Natural killer cell (primary cell): ENCODE measurements around the gene TCF7L2. TPM values are rescaled to one million over a fixed set of nuclear protein-coding genes. Genes with fewer than 3 reads are reported as not detected.

Source experiments
- ATAC-seq, 3 donors: fragments of 150-1000 bp in 2 of 3; fragments of 200-7000 bp in 1 of 3; cut with Tn5 transposase; 1 replicate in 1 of 3; 2 replicates in 2 of 3; pipeline ENCODE4 v1.10.0; 2021; ENCODE audit warnings: mild to moderate bottlenecking in 2 of 3, moderate library complexity in 2 of 3
- DNase-seq, 2 donors: peaks; one replicate each; pipeline versions ENCODE4 v3.0.0 to v3.0.0-alpha.2; 2013 to 2021; ENCODE audit warnings: mixed read lengths in 1 of 2
- H3K27ac ChIP-seq: one replicate; pipeline ENCODE4 v1.5.1; 2013; ENCODE audit warnings: mild to moderate bottlenecking, low read length
- H3K27me3 ChIP-seq: one replicate; pipeline ENCODE4 v1.6.1; 2013; ENCODE audit warnings: low read length; ENCODE audit not compliant: control insufficient read depth, insufficient read depth
- H3K36me3 ChIP-seq: one replicate; pipeline ENCODE4 v1.6.1; 2013; ENCODE audit warnings: low read length; ENCODE audit not compliant: control insufficient read depth, insufficient read depth
- H3K4me1 ChIP-seq: one replicate; pipeline ENCODE4 v1.6.1; 2013; ENCODE audit warnings: low read length; ENCODE audit not compliant: control insufficient read depth, insufficient read depth
- H3K4me3 ChIP-seq: one replicate; pipeline ENCODE4 v1.5.1; 2013; ENCODE audit warnings: low read length
- H3K9me3 ChIP-seq: one replicate; pipeline ENCODE4 v1.6.1; 2013; ENCODE audit warnings: low read length; ENCODE audit not compliant: control insufficient read depth, insufficient read depth
- H3K27ac Mint-ChIP-seq, 2 donors: one replicate each; pipeline ENCODE4 v1.8.0; 2022; ENCODE audit warnings: mild to moderate bottlenecking in 2 of 2, mixed read lengths in 2 of 2, moderate library complexity in 1 of 2
- H3K27me3 Mint-ChIP-seq, 2 donors: one replicate each; pipeline ENCODE4 v1.8.0; 2022; ENCODE audit warnings: low read depth in 2 of 2, mixed read lengths in 2 of 2
- H3K36me3 Mint-ChIP-seq: one replicate; pipeline ENCODE4 v1.8.0; 2022; ENCODE audit warnings: mixed read lengths
- H3K4me1 Mint-ChIP-seq, 2 donors: one replicate each; pipeline ENCODE4 v1.8.0; 2022; ENCODE audit warnings: mixed read lengths in 2 of 2
- H3K4me3 Mint-ChIP-seq: one replicate; pipeline ENCODE4 v1.8.0; 2022; ENCODE audit warnings: mild to moderate bottlenecking, moderate library complexity, mixed read lengths
- H3K9me3 Mint-ChIP-seq, 2 donors: one replicate each; pipeline ENCODE4 v1.8.0; 2022; ENCODE audit warnings: mixed read lengths in 2 of 2
- WGBS: methylation state at CpG from one replicate; pipeline ENCODE4 v1.1.7; 2013; ENCODE audit warnings: missing lambda C conversion rate; ENCODE audit not compliant: insufficient coverage; 5-methylcytosine and 5-hydroxymethylcytosine counted together
- intact Hi-C: fragments of 100-400 bp; cut with micrococcal nuclease; formaldehyde crosslinking; loops from one replicate; pipeline ENCODE4 v1.14.2; 2022
- total RNA-seq, 4 donors: library from RNA; stranded (reverse); fragments of 120-200 nt in 1 of 4; gene quantifications; one replicate each; pipeline versions ENCODE4 v1.2.3 to v1.2.4, GENCODE V29; 2013 to 2022
- TF ChIP-seq, protein P1 (sequence below): fragments of 200-600 bp; IDR thresholded peaks from one replicate; pipeline ENCODE4 v1.8.0; 2022; ENCODE audit warnings: antibody characterized with exemption

Gene TCF7L2
- total RNA-seq, 3 donors from 2014 or later (not counting 1 experiment from before 2014, with no cell fraction given) = 10.4 to 32.7 (median 15.3) TPM

DNA sequence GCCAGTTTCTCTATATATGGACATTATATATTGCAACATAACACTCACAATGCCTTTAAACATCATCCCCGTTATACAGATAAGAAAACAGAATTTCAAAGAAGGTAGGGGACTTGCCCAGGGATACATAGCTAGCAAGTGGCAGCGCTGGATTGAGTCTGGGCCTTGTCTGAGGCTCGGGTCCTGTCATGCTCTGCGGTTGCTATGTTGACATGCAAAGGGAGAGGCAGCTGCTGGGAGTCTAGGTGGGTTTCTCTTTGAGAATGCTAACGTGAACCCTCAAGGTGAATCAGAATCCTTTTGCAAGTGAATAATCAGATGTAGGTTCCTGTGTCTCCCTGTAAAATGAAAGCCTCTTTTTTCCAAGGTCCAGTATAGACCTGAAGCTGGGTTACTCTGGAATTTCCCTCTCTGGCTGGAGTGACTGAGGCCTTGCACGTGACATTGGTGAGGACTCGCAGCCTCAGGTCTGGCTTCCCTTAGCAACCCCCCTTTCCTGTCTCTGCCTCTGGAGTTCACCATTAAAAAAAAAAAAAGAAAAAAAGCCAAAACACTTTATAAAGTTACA lies 38.9 kb downstream of the TCF7L2 start:
- intact Hi-C loops = no loop called here

GRCh38 chr10:112989826-112990225 lies 39.8 kb downstream of the TCF7L2 start:
- Mint-ChIP-seq H3K36me3 (no peaks in the 10 kb centered on the region), H3K27me3 (peaks cover 22 to 34% of the 10 kb centered on the region in 2 donors), H3K4me1 (peaks cover 22 to 24% of the 10 kb centered on the region in 2 donors), H3K27ac (no peak overlapping the region), H3K9me3 (no peaks in the 10 kb centered on the region), H3K4me3 (no peak overlapping the region)
- ATAC-seq (no peak), DNase-seq (no peak)
- 78% methylated on average over 3 of the region's 5 CpGs for WGBS
- no peak overlapping the region for H3K27ac ChIP-seq
- no peak overlapping the region for H3K4me3 ChIP-seq
- H3K9me3 ChIP-seq = no peaks in the 10 kb centered on the region
- TF ChIP-seq, protein P1, sequence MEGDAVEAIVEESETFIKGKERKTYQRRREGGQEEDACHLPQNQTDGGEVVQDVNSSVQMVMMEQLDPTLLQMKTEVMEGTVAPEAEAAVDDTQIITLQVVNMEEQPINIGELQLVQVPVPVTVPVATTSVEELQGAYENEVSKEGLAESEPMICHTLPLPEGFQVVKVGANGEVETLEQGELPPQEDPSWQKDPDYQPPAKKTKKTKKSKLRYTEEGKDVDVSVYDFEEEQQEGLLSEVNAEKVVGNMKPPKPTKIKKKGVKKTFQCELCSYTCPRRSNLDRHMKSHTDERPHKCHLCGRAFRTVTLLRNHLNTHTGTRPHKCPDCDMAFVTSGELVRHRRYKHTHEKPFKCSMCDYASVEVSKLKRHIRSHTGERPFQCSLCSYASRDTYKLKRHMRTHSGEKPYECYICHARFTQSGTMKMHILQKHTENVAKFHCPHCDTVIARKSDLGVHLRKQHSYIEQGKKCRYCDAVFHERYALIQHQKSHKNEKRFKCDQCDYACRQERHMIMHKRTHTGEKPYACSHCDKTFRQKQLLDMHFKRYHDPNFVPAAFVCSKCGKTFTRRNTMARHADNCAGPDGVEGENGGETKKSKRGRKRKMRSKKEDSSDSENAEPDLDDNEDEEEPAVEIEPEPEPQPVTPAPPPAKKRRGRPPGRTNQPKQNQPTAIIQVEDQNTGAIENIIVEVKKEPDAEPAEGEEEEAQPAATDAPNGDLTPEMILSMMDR = no peak
- H3K36me3 ChIP-seq = no peaks in the 10 kb centered on the region
- intact Hi-C loops = no loop called here
- H3K27me3 ChIP-seq = peaks cover 22% of the 10 kb centered on the region
- H3K4me1 ChIP-seq = peaks cover 11% of the 10 kb centered on the region

More for the DNA sequence above, 38.9 kb downstream of the TCF7L2 start:
- ATAC-seq (no peak), DNase-seq (no peak)
- no peak overlapping the region for H3K27ac ChIP-seq
- TF ChIP-seq, protein P1 = no peak
- H3K27me3 ChIP-seq = peaks cover 25% of the 10 kb centered on the region
- H3K36me3 ChIP-seq = no peaks in the 10 kb centered on the region
- peaks cover 22 to 24% of the 10 kb centered on the region in 2 donors for H3K4me1 Mint-ChIP-seq
- no peaks in the 10 kb centered on the region for H3K36me3 Mint-ChIP-seq
- no peaks in the 10 kb centered on the region for H3K9me3 ChIP-seq
- H3K4me3 Mint-ChIP-seq = no peak overlapping the region
- no peak overlapping the region for H3K27ac Mint-ChIP-seq
- H3K9me3 Mint-ChIP-seq = no peaks in the 10 kb centered on the region
- no peak overlapping the region for H3K4me3 ChIP-seq
- peaks cover 25 to 37% of the 10 kb centered on the region in 2 donors for H3K27me3 Mint-ChIP-seq
- 74% methylated on average over 7 of the region's 7 CpGs for WGBS
- H3K4me1 ChIP-seq = peaks cover 11% of the 10 kb centered on the region

GRCh38 chr10:112990271-112990670 lies 40.2 kb downstream of the TCF7L2 start:
- TF ChIP-seq, protein P1 = no peak
- Mint-ChIP-seq H3K36me3 (no peaks in the 10 kb centered on the region), H3K27me3 (peaks cover 20 to 30% of the 10 kb centered on the region in 2 donors), H3K4me1 (peaks cover 22 to 23% of the 10 kb centered on the region in 2 donors), H3K9me3 (no peaks in the 10 kb centered on the region), H3K27ac (no peak overlapping the region), H3K4me3 (no peak overlapping the region)
- no peak for DNase-seq
- no peaks in the 10 kb centered on the region for H3K36me3 ChIP-seq
- intact Hi-C loops = no loop called here
- H3K27me3 ChIP-seq = peaks cover 19% of the 10 kb centered on the region
- peaks cover 11% of the 10 kb centered on the region for H3K4me1 ChIP-seq
- H3K9me3 ChIP-seq = no peaks in the 10 kb centered on the region
- H3K27ac ChIP-seq = no peak overlapping the region
- ATAC-seq = no peak
- 95% methylated on average over 7 of the region's 8 CpGs for WGBS
- H3K4me3 ChIP-seq = no peak overlapping the region
